K562 (cell line): Measurements from ENCODE around the gene CLSTN1. TPM values are rescaled to one million over a fixed set of nuclear protein-coding genes. Genes with fewer than 3 reads are reported as not detected.
A peak's percentile ranks its signal among the peaks of the same experiment; 100 is the strongest.

Experiments
- BDP1 ChIP-seq: IDR thresholded peaks from 3 replicates; pipeline ENCODE4 v1.6.1; 2011; ENCODE audit not compliant: insufficient read length, insufficient read depth
- BHLHE40 ChIP-seq: IDR thresholded peaks from 2 replicates; pipeline ENCODE4 v1.6.1; 2011; ENCODE audit warnings: low read length, improper control_type of control experiment
- GABPB2 ChIP-seq: fragments of 250-450 bp; sonication (Bioruptor Pico); conservative IDR thresholded peaks from 2 replicates; pipeline ENCODE4 v1.5.1; 2021; ENCODE audit warnings: mild to moderate bottlenecking
- HEY1 ChIP-seq: fragments of 250-450 bp; sonication (Bioruptor Pico); IDR thresholded peaks from 2 replicates; pipeline ENCODE4 v1.5.0; 2020; ENCODE audit warnings: mild to moderate bottlenecking, moderate library complexity, borderline replicate concordance
- KLF1 ChIP-seq: fragments of 450-650 bp; IDR thresholded peaks from 2 replicates; pipeline ENCODE4 v1.6.1; 2016; ENCODE audit warnings: missing genetic modification characterization, missing compliant biosample characterization
- NFE2 ChIP-seq: IDR thresholded peaks from 2 replicates; pipeline ENCODE4 v1.6.1; 2014; ENCODE audit warnings: antibody characterized with exemption, low read depth
- NFXL1 ChIP-seq: fragments of 450-650 bp; formaldehyde crosslinking; IDR thresholded peaks from 2 replicates; pipeline ENCODE4 v1.4.0; 2021; ENCODE audit warnings: mild to moderate bottlenecking
- NUFIP1 ChIP-seq: fragments of 450-650 bp; IDR thresholded peaks from 2 replicates; pipeline ENCODE4 v1.6.1; 2018; ENCODE audit not compliant: partially characterized antibody
- RHOXF2B ChIP-seq: fragments of 250-450 bp; sonication (Bioruptor Pico); conservative IDR thresholded peaks from 2 replicates; pipeline ENCODE4 v1.5.1; 2021
- SIX5 ChIP-seq, 2 experiments: IDR thresholded peaks; 2 replicates each; pipeline ENCODE4 v1.6.1; 2011; ENCODE audit warnings: low read length in 2 of 2, borderline replicate concordance in 1 of 2, low read depth in 1 of 2, mild to moderate bottlenecking in 1 of 2, moderate library complexity in 1 of 2; ENCODE audit not compliant: insufficient read depth in 1 of 2
- TAF1 ChIP-seq: IDR thresholded peaks from 2 replicates; pipeline ENCODE4 v1.6.1; 2011; ENCODE audit warnings: mild to moderate bottlenecking, low read length, moderate library complexity; ENCODE audit not compliant: insufficient read depth, control insufficient read depth, severe bottlenecking; ENCODE audit errors: extremely low read depth
- U2AF2 ChIP-seq: fragments of 200-400 bp; formaldehyde crosslinking; optimal IDR thresholded peaks from 2 replicates; pipeline ENCODE3; 2017; ENCODE audit warnings: low read depth, mild to moderate bottlenecking, low read length
- USF1 ChIP-seq: sonication (generic); formaldehyde crosslinking; IDR thresholded peaks from 2 replicates; pipeline ENCODE4 v1.9.0; 2022; ENCODE audit warnings: mild to moderate bottlenecking, missing genetic modification reagents
- ZBTB12 ChIP-seq: fragments of 250-450 bp; sonication (Bioruptor Pico); IDR thresholded peaks from 2 replicates; pipeline ENCODE4 v1.4.0; 2020
- ZKSCAN1 ChIP-seq: fragments of 150-350 bp; IDR thresholded peaks from 2 replicates; pipeline ENCODE4 v1.6.1; 2016; ENCODE audit warnings: low read depth, low read length
- ZNF165 ChIP-seq: fragments of 250-450 bp; sonication (Bioruptor Pico); IDR thresholded peaks from 2 replicates; pipeline ENCODE4 v1.4.0; 2020; ENCODE audit warnings: borderline replicate concordance
- ZNF197 ChIP-seq: fragments of 200-800 bp; sonication (Bioruptor generic); IDR thresholded peaks from 2 replicates; pipeline ENCODE4 v1.6.1; 2016; ENCODE audit warnings: low read depth, missing genetic modification characterization, missing compliant biosample characterization
- ZNF395 ChIP-seq: fragments of 200-800 bp; sonication (Bioruptor generic); IDR thresholded peaks from 2 replicates; pipeline ENCODE4 v1.6.1; 2017; ENCODE audit warnings: missing genetic modification characterization, missing compliant biosample characterization
- ZNF41 ChIP-seq: fragments of 250-450 bp; sonication (Bioruptor Pico); conservative IDR thresholded peaks from 2 replicates; pipeline ENCODE4 v1.4.0; 2020; ENCODE audit warnings: mild to moderate bottlenecking
- ZNF512 ChIP-seq: IDR thresholded peaks from 2 replicates; pipeline ENCODE4 v1.6.1; 2016; ENCODE audit warnings: missing genetic modification characterization, missing compliant biosample characterization
- ZNF764 ChIP-seq: fragments of 250-450 bp; sonication (Bioruptor Pico); IDR thresholded peaks from 2 replicates; pipeline ENCODE4 v1.4.0; 2020; ENCODE audit warnings: low read depth, mild to moderate bottlenecking, moderate library complexity
- polyA plus RNA-seq, 8 experiments: library from polyadenylated mRNA; depleted of rRNA in 4 of 8; stranded (reverse) in 5 of 8; unstranded in 3 of 8; fragments of >200 nt; fragmentation: Nextera tagmentation in 2 of 8; fragmentation: Illumina TruSeq in 1 of 8; extraction: Ambion mirVana in 2 of 8; extraction: Trizol in 1 of 8; gene quantifications; 2 replicates each; pipeline versions ENCODE4 v1.2.1 to v1.2.3, GENCODE V29; 2011 to 2014; ENCODE audit warnings: inconsistent platforms in 1 of 8, missing spikeins in 1 of 8
- total RNA-seq, 7 experiments: library from RNA; depleted of rRNA in 6 of 7; stranded (reverse); fragments of >200 nt in 6 of 7; fragmentation: Illumina TruSeq in 2 of 7; extraction: Trizol in 2 of 7; gene quantifications; 2 replicates each; pipeline versions ENCODE4 v1.2.1 to v1.2.3, GENCODE V29; 2011 to 2021; ENCODE audit warnings: low replicate concordance in 1 of 7

CLSTN1 gene
- total and polyA plus RNA-seq, 9 of the 15 experiments (the other 6 are each of a cell fraction or from before 2014, with no cell fraction given): 1.1 to 32.5 (median 13.3) TPM

- no peak for TF ChIP-seq HEY1 (CRISPR knock-in tag)
- peak; percentile 63; the same call in 1 of the 2 replicates for TF ChIP-seq RHOXF2B (CRISPR knock-in tag)
- TF ChIP-seq ZNF41 (CRISPR knock-in tag): peak; percentile 89
- TF ChIP-seq BHLHE40: no peak
- no peak for TF ChIP-seq GABPB2
- no peak for TF ChIP-seq BDP1
- TF ChIP-seq U2AF2: no peak
- no peak for TF ChIP-seq ZNF512 (tag)
- peak; percentile 60; the same call in 1 of the 2 replicates for TF ChIP-seq ZBTB12 (CRISPR knock-in tag)
- no peak for TF ChIP-seq ZNF764 (CRISPR knock-in tag)
- peak; percentile 94 for TF ChIP-seq ZNF395 (CRISPR knock-in tag)
- TF ChIP-seq TAF1: no peak
- TF ChIP-seq SIX5 (IDR thresholded peaks at IDR 0.05; ENCODE audit: borderline replicate concordance in 1 of 2, insufficient read depth in 1 of 2, low read depth in 1 of 2, low read length in 2 of 2): no peak; a peak in 1 of 4 replicates
- peak; percentile 84; the same call in 1 of the 2 replicates for TF ChIP-seq NFXL1 (CRISPR knock-in tag)
- no peak for TF ChIP-seq NFE2
- TF ChIP-seq ZNF197 (CRISPR knock-in tag): 0 out of 2 replicates have a peak, but pooled peaks have one; percentile 42
- peak; percentile 46; the same call in 1 of the 2 replicates for TF ChIP-seq KLF1 (tag)
- TF ChIP-seq NUFIP1: peak; percentile 21
- peak; percentile 83; the same call in 1 of the 2 replicates for TF ChIP-seq ZNF165
- no peak for TF ChIP-seq ZKSCAN1
- TF ChIP-seq USF1: no peak
Measured at GRCh38 chr1:9774712-9775679, 48.8 kb downstream of the CLSTN1 start (continued).
